WTC11 (cell line): Measurements from ENCODE around the gene TSGA10.

Experiments
- ATF3 ChIP-seq: sonication (generic); formaldehyde crosslinking; conservative IDR thresholded peaks from 2 replicates; pipeline ENCODE4 v1.8.1; 2022; ENCODE audit warnings: mild to moderate bottlenecking, missing genetic modification reagents
- CTCF ChIP-seq: fragments of 200-600 bp; IDR thresholded peaks from 2 replicates; pipeline ENCODE4 v1.8.0; 2022; ENCODE audit warnings: antibody characterized with exemption
- IRF2 ChIP-seq: sonication (generic); formaldehyde crosslinking; IDR thresholded peaks from 2 replicates; pipeline ENCODE4 v1.8.0; 2022; ENCODE audit warnings: low read depth, missing genetic modification reagents, borderline replicate concordance
- MLX ChIP-seq: sonication (generic); formaldehyde crosslinking; IDR thresholded peaks from 2 replicates; pipeline ENCODE4 v1.8.1; 2023; ENCODE audit warnings: mild to moderate bottlenecking, missing genetic modification reagents, moderate library complexity
- NFE2L1 ChIP-seq: sonication (generic); formaldehyde crosslinking; IDR thresholded peaks from 2 replicates; pipeline ENCODE4 v1.8.1; 2023; ENCODE audit warnings: missing genetic modification reagents
- PRDM15 ChIP-seq: sonication (generic); formaldehyde crosslinking; IDR thresholded peaks from 2 replicates; pipeline ENCODE4 v1.8.0; 2022; ENCODE audit warnings: missing genetic modification reagents
- ZNF219 ChIP-seq: sonication (generic); formaldehyde crosslinking; IDR thresholded peaks from 2 replicates; pipeline ENCODE4 v1.8.0; 2023; ENCODE audit warnings: missing genetic modification reagents, mild to moderate bottlenecking, borderline replicate concordance
- ZNF281 ChIP-seq: sonication (generic); formaldehyde crosslinking; IDR thresholded peaks from 2 replicates; pipeline ENCODE4 v1.8.0; 2023; ENCODE audit warnings: mild to moderate bottlenecking, missing genetic modification reagents

- TF ChIP-seq CTCF = no peak
- no peak for TF ChIP-seq IRF2
- TF ChIP-seq ZNF281 (CRISPR knock-in tag) = no peak
- no peak for TF ChIP-seq PRDM15 (CRISPR knock-in tag)
- TF ChIP-seq ZNF219 (CRISPR knock-in tag) = no peak
- no peak for TF ChIP-seq ATF3
- no peak for TF ChIP-seq NFE2L1
- TF ChIP-seq MLX (CRISPR knock-in tag) = no peak
These were observed 154.0 kb downstream of the TSGA10 start for GRCh38 chr2:99000708-99001107.
